Transverse colon (tissue), 3 donors: ENCODE measurements around the gene ARPP19.

ENCODE experiments used
- POLR2A ChIP-seq: fragments of 450-650 bp; IDR thresholded peaks from one replicate; pipeline ENCODE4 v1.6.1; 2016; ENCODE audit warnings: antibody characterized with exemption, mild to moderate bottlenecking, moderate library complexity
- TF ChIP-seq, protein P1 (sequence below), 5 experiments: fragments of 200-600 bp in 3 of 5; fragments of 450-650 bp in 2 of 5; sonication (generic) in 3 of 5; IDR thresholded peaks; 1 replicate in 2 of 5; 2 replicates in 3 of 5; pipeline ENCODE4 v1.5.1; 2016 to 2017; ENCODE audit warnings: antibody characterized with exemption in 5 of 5, inconsistent platforms in 3 of 5, mild to moderate bottlenecking in 2 of 5, moderate library complexity in 1 of 5

DNA sequence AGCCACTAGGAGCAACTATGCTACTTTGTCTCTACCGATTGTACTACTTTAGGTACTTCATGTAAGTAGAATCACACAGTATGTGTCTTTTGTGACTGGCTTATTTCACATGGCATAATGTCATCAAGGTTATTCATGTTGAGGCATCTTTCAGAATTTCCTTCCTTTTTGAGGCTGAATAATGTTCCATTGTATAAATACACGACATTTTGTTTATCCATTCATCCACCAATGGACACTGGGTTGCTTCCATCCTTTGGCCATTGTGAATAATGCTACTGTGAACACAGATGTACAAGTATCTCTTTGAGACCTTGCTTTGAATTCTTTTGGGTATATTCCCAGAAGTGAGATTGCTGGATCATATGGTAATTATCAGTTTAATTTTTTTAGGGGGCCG, 69.3 kb downstream of the ARPP19 start:
- no peak for TF ChIP-seq POLR2A
- TF ChIP-seq, protein P1, sequence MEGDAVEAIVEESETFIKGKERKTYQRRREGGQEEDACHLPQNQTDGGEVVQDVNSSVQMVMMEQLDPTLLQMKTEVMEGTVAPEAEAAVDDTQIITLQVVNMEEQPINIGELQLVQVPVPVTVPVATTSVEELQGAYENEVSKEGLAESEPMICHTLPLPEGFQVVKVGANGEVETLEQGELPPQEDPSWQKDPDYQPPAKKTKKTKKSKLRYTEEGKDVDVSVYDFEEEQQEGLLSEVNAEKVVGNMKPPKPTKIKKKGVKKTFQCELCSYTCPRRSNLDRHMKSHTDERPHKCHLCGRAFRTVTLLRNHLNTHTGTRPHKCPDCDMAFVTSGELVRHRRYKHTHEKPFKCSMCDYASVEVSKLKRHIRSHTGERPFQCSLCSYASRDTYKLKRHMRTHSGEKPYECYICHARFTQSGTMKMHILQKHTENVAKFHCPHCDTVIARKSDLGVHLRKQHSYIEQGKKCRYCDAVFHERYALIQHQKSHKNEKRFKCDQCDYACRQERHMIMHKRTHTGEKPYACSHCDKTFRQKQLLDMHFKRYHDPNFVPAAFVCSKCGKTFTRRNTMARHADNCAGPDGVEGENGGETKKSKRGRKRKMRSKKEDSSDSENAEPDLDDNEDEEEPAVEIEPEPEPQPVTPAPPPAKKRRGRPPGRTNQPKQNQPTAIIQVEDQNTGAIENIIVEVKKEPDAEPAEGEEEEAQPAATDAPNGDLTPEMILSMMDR (IDR thresholded peaks at IDR 0.05), result no peak
